Coronary artery (tissue), 2 donors: ENCODE results near the gene MYO5B.

ENCODE experiments used
- DNase-seq: peaks from one replicate; pipeline ENCODE4 v3.0.0-alpha.2; 2017; ENCODE audit warnings: low spot score
- H3K27ac ChIP-seq, 2 donors: fragments of 200-600 bp; sonication (generic); one replicate each; pipeline ENCODE4 v1.5.1; 2016 to 2019
- H3K4me3 ChIP-seq: fragments of 200-600 bp; sonication (generic); 2 replicates; pipeline ENCODE4 v1.5.1; 2016; ENCODE audit warnings: mild to moderate bottlenecking, moderate library complexity
- CTCF ChIP-seq: fragments of 200-600 bp; sonication (generic); IDR thresholded peaks from one replicate; pipeline ENCODE4 v1.5.1; 2019; ENCODE audit warnings: antibody characterized with exemption

The MYO5B gene

GRCh38 chr18:49917742-49918141 is 277.2 kb downstream of the MYO5B start:
- no peak overlapping the region for H3K4me3 ChIP-seq
- TF ChIP-seq CTCF: no peak

GRCh38 chr18:49915352-49915751 is 279.6 kb downstream of the MYO5B start:
- Histone ChIP-seq H3K27ac (no peak overlapping the region), H3K4me3 (no peak overlapping the region)
- TF ChIP-seq CTCF: no peak
- DNase-seq: no peak

More at GRCh38 chr18:49917742-49918141, 277.2 kb downstream of the MYO5B start:
- no peak for DNase-seq
- no peak overlapping the region for H3K27ac ChIP-seq

- Histone ChIP-seq H3K27ac (no peak overlapping the region), H3K4me3 (no peak overlapping the region)
- no peak for TF ChIP-seq CTCF
- DNase-seq: no peak
Observed at GRCh38 chr18:49913221-49913620, 281.7 kb downstream of the MYO5B start.

GRCh38 chr18:49911427-49911826 is 283.5 kb downstream of the MYO5B start:
- no peak overlapping the region for H3K27ac ChIP-seq
- no peak overlapping the region for H3K4me3 ChIP-seq
- DNase-seq: no peak
- no peak for TF ChIP-seq CTCF

- Histone ChIP-seq H3K4me3 (no peak overlapping the region), H3K27ac (no peak overlapping the region)
- no peak for TF ChIP-seq CTCF
- no peak for DNase-seq
Observed at GRCh38 chr18:49910986-49911385, 284.0 kb downstream of the MYO5B start.

GRCh38 chr18:49910019-49910418 is 284.9 kb downstream of the MYO5B start:
- no peak overlapping the region for H3K4me3 ChIP-seq
- H3K27ac ChIP-seq: no peak overlapping the region
- DNase-seq: no peak
- TF ChIP-seq CTCF: no peak

- TF ChIP-seq CTCF: no peak
- H3K27ac ChIP-seq: no peak overlapping the region
- H3K4me3 ChIP-seq: no peak overlapping the region
- DNase-seq: no peak
Observed at GRCh38 chr18:49907346-49907929, 287.5 kb downstream of the MYO5B start.
